ENCODE measurements around the gene KCTD4.

GRCh38 chr13:45180713-45181601, 19.9 kb downstream of the KCTD4 start:
- no peak for TF ChIP-seq POLR2AphosphoS5 (IDR thresholded peaks at IDR 0.05)
- TF ChIP-seq POLR2A (IDR thresholded peaks at IDR 0.05): no peak
- TF ChIP-seq CTCF (IDR thresholded peaks at IDR 0.05): no peak
- TF ChIP-seq EP300 (IDR thresholded peaks at IDR 0.05): no peak
